Endothelial cell (in vitro differentiated cells): ENCODE data around the gene FASLG. TPM values are rescaled to one million over a fixed set of nuclear protein-coding genes. Genes with fewer than 3 reads are reported as not detected.

Source experiments
- DNase-seq: peaks from one replicate; pipeline ENCODE4 v3.0.0; 2021; ENCODE audit warnings: low spot score
- H3K27ac Mint-ChIP-seq: one replicate; pipeline ENCODE4 v1.8.0; 2021; ENCODE audit warnings: mixed read lengths, inconsistent platforms; ENCODE audit not compliant: unreplicated experiment
- H3K27me3 Mint-ChIP-seq: one replicate; pipeline ENCODE4 v1.8.0; 2021; ENCODE audit warnings: mild to moderate bottlenecking, moderate library complexity, mixed read lengths, inconsistent platforms; ENCODE audit not compliant: unreplicated experiment
- H3K36me3 Mint-ChIP-seq: one replicate; pipeline ENCODE4 v1.8.0; 2021; ENCODE audit warnings: mild to moderate bottlenecking, low read depth, mixed read lengths, inconsistent platforms; ENCODE audit not compliant: unreplicated experiment
- H3K4me1 Mint-ChIP-seq: one replicate; pipeline ENCODE4 v1.8.0; 2021; ENCODE audit warnings: mild to moderate bottlenecking, mixed read lengths, inconsistent platforms; ENCODE audit not compliant: unreplicated experiment
- H3K4me3 Mint-ChIP-seq: one replicate; pipeline ENCODE4 v1.8.0; 2021; ENCODE audit warnings: mild to moderate bottlenecking, mixed read lengths, inconsistent platforms; ENCODE audit not compliant: unreplicated experiment
- H3K9me3 Mint-ChIP-seq: one replicate; pipeline ENCODE4 v1.8.0; 2021; ENCODE audit warnings: mixed read lengths, inconsistent platforms; ENCODE audit not compliant: unreplicated experiment
- total RNA-seq: library from RNA; stranded (reverse); fragmentation: NEBNext Ultra II Directional; extraction: Animal tissue kit (Norgen Biotek cat#: 25700); gene quantifications from one replicate; pipeline ENCODE4 v1.2.1, GENCODE V29; 2021; ENCODE audit not compliant: unreplicated experiment
- TF ChIP-seq, protein P1 (sequence below): fragments of 200-600 bp; sonication (generic); IDR thresholded peaks from one replicate; pipeline ENCODE4 v1.5.0; 2021; ENCODE audit warnings: antibody characterized with exemption; ENCODE audit not compliant: unreplicated experiment

FASLG gene
- total RNA-seq, 1 donor from 2014 or later = not detected

DNA sequence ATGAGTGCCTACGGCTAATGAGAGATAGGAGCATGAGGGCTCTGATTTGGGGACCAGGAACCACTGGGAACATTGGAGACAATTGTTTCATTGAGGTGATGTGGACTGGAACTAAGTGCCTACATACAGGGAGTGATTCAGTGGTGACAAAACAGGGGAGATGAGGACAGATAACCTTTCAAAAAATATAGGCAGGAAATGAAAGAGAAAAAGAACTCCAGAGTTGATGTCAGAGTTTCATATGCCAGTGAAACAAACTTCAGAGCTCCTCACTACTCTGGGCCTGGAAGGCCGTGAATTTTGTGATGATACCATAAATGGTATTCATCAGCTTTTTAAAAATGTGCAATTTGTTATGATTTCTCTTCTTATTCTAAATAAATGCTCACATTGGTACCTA, 39.3 kb downstream of the FASLG start:
- DNase-seq = no peak
- H3K4me1 Mint-ChIP-seq = peaks cover 52% of the 10 kb centered on the region
- TF ChIP-seq, protein P1, sequence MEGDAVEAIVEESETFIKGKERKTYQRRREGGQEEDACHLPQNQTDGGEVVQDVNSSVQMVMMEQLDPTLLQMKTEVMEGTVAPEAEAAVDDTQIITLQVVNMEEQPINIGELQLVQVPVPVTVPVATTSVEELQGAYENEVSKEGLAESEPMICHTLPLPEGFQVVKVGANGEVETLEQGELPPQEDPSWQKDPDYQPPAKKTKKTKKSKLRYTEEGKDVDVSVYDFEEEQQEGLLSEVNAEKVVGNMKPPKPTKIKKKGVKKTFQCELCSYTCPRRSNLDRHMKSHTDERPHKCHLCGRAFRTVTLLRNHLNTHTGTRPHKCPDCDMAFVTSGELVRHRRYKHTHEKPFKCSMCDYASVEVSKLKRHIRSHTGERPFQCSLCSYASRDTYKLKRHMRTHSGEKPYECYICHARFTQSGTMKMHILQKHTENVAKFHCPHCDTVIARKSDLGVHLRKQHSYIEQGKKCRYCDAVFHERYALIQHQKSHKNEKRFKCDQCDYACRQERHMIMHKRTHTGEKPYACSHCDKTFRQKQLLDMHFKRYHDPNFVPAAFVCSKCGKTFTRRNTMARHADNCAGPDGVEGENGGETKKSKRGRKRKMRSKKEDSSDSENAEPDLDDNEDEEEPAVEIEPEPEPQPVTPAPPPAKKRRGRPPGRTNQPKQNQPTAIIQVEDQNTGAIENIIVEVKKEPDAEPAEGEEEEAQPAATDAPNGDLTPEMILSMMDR = no peak
- H3K9me3 Mint-ChIP-seq = no peaks in the 10 kb centered on the region
- no peak overlapping the region for H3K4me3 Mint-ChIP-seq
- H3K36me3 Mint-ChIP-seq = peaks cover 5% of the 10 kb centered on the region
- peak overlapping the region; percentile 68 for H3K27ac Mint-ChIP-seq
- H3K27me3 Mint-ChIP-seq = peaks cover 4% of the 10 kb centered on the region

DNA sequence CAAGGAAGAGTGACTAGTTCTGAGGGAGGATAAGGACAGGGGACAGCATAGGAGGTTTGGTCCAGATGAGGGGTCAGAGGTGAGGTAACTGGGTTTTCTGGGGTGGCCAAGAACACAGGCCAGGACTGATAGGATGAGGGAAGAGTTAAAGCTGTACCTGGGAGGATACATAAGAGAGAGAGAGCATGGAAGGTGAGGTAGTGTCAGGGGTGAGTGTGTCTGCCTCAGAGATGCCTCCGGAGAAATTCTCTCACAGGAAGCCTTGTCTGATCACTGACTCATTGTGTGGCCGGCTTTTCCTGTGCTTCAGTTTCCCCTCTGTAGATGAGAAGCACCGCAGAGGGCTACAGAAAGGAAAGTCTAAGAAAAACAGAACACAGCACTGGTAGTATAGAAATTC, 40.2 kb downstream of the FASLG start:
- Mint-ChIP-seq H3K27me3 (peaks cover 4% of the 10 kb centered on the region), H3K4me1 (peaks cover 54% of the 10 kb centered on the region), H3K9me3 (no peaks in the 10 kb centered on the region), H3K4me3 (peak overlapping the region; percentile 29), H3K36me3 (peaks cover 4% of the 10 kb centered on the region), H3K27ac (peak overlapping the region; percentile 97)
- peak; percentile 35 for DNase-seq
- TF ChIP-seq, protein P1 = no peak

DNA sequence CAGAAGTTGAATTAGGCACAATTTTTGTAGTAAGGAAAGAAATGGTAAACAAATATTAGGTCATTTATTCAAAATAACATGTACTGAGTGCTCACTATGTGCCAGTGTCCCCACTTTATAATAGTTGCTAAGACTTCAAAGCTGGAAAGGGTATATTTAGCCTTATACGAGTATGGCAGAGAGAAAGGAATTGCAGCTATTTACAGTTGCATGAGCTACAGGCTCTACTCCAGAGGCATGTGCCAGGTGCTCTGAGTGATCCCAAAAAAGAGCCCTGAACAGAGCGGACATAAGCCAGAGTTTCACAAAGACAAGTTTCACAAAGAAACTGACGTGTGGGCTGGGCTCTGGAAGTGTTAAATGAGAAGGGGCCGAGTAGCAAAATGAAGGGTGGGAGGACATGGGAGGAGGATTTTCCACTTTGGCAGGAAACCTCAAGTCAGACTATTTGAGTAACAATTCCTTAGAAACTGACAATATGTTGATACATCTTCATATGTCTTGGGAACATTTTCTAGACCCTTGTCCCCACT, 40.9 kb downstream of the FASLG start:
- Mint-ChIP-seq H3K9me3 (no peaks in the 10 kb centered on the region), H3K27me3 (peaks cover 4% of the 10 kb centered on the region), H3K4me1 (peaks cover 61% of the 10 kb centered on the region), H3K36me3 (peaks cover 4% of the 10 kb centered on the region), H3K27ac (peak overlapping the region; percentile 97), H3K4me3 (no peak overlapping the region)
- DNase-seq = no peak
- TF ChIP-seq, protein P1 = no peak

DNA sequence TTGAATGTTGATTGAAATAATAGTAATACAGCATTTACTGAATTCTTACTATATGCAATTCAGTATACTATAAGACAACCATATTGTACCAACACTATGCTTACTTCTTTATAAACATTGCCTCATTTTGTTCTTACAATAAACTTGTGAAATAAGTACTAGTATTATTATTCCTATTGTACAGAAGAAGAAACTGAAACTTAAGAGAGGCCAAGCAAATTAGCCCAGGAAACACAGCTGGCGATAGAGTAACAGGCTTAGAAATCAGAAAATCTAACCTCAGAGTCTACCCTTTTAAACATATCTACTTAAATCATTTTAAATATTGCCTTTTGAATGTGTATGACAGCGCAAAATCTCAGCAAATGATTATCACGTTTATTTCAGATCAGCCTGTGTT, 41.7 kb downstream of the FASLG start:
- TF ChIP-seq, protein P1 = no peak
- peaks cover 2% of the 10 kb centered on the region for H3K27me3 Mint-ChIP-seq
- H3K27ac Mint-ChIP-seq = no peak overlapping the region
- no peak overlapping the region for H3K4me3 Mint-ChIP-seq
- DNase-seq = no peak
- peaks cover 4% of the 10 kb centered on the region for H3K36me3 Mint-ChIP-seq
- H3K9me3 Mint-ChIP-seq = no peaks in the 10 kb centered on the region
- H3K4me1 Mint-ChIP-seq = peaks cover 64% of the 10 kb centered on the region

DNA sequence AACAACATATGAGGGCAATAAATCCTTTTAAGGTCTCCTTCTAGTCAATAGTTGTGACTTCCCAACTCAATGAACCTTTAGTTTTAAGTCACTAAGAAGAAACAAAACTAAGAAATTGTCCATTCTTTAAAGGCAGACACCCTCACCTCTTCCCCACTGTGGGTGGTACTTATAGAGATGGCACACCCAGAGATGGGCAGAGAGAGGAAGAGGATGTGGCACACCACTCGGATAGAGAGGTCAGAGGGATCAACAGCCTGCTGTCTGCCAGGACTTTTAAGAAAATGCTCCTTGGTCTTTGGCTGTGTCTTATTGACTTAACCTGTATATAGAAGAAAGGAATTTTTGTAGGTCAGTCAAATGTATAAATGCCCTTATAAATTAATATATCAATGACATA, 45.1 kb downstream of the FASLG start:
- Mint-ChIP-seq H3K4me1 (peaks cover 64% of the 10 kb centered on the region), H3K4me3 (no peak overlapping the region), H3K27me3 (peaks cover 5% of the 10 kb centered on the region), H3K36me3 (no peaks in the 10 kb centered on the region), H3K27ac (no peak overlapping the region), H3K9me3 (no peaks in the 10 kb centered on the region)
- TF ChIP-seq, protein P1 = no peak
- no peak for DNase-seq
